HUES6 (cell line): Measurements from ENCODE around the gene DMWD.
"Not testable (repeated sequence)": the region's sequence is repeated elsewhere in the genome, so short reads cannot be mapped to it uniquely, and the experiment has no call there.

Experiments used
- H3K27ac ChIP-seq: 2 replicates; pipeline ENCODE4 v1.7.0; 2013; ENCODE audit warnings: low read depth, mild to moderate bottlenecking, low read length, inconsistent platforms
- H3K27me3 ChIP-seq: 2 replicates; pipeline ENCODE4 v1.6.1; 2013; ENCODE audit warnings: low read length; ENCODE audit not compliant: control insufficient read depth, insufficient read depth
- H3K36me3 ChIP-seq: 2 replicates; pipeline ENCODE4 v1.6.1; 2013; ENCODE audit warnings: low read length; ENCODE audit not compliant: control insufficient read depth, insufficient read depth
- H3K4me1 ChIP-seq: 2 replicates; pipeline ENCODE4 v1.6.1; 2013; ENCODE audit warnings: low read length; ENCODE audit not compliant: control insufficient read depth, insufficient read depth
- H3K4me3 ChIP-seq: 2 replicates; pipeline ENCODE4 v1.5.1; 2013; ENCODE audit warnings: low read depth, low read length
- H3K9ac ChIP-seq: one replicate; pipeline ENCODE4 v1.6.1; 2013; ENCODE audit warnings: mild to moderate bottlenecking, low read length
- H3K9me3 ChIP-seq: 2 replicates; pipeline ENCODE4 v1.6.1; 2013; ENCODE audit warnings: low read depth, low read length; ENCODE audit not compliant: control insufficient read depth, insufficient read depth

The DMWD gene

DNA sequence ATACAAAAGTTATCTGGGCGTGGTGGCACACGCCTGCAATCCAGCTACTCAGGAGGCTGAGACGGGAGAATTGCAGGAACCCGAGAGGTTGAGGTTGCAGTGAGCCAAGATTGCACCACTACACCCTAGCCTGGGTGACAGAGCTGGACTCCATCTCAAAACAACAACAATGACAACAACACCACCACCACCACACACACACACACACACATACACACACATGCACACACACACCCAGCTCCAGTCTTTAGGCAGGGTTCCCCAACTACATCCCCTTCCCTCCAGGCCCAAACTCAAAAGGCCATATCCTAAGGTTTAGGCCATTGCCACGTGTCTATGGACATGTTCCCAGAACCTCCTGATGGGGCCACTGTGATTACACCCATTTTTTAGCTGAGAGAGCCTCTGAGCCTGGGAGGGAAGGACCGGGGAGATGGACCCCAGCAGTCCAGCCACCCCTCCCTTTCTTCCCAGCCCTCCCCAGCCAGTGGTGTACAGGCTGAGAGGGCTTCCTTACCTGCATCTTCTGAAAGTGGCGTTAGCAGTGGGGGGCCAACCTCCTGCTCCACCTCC lies 9.0 kb upstream of the DMWD start:
- Histone ChIP-seq H3K9me3 (no peaks in the 10 kb centered on the region), H3K4me1 (peaks cover 5% of the 10 kb centered on the region; the same call in 1 of the 2 replicates), H3K27me3 (peaks cover 6% of the 10 kb centered on the region), H3K27ac (no peak overlapping the region), H3K4me3 (no peak overlapping the region), H3K36me3 (no peaks in the 10 kb centered on the region), H3K9ac (no peak overlapping the region)

DNA sequence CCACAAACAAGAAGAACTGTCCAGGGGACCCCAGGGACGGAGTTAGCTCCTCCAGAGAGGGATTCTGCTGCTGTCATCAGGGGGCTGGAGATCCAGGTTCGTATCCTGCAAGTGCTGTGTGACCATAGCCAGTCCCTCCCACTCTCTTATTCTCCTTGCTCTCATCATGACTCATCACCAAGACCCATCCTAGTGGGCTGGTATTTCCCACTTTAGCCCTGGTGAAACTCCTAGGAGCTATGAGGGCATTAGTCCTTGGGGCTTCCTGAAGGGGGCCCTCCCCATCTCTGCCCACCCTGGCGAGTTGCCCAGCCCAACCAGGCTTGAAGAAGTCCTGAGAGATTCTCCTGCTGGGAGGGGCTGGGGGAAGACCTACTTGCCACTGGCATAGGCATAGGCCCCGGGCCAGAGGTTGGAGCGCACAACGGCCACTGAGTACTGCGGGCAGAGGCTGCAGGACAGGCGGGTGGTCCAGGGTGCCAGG lies 7.5 kb upstream of the DMWD start:
- Histone ChIP-seq H3K27me3 (peaks cover 4% of the 10 kb centered on the region), H3K27ac (no peak overlapping the region), H3K9ac (no peak overlapping the region), H3K4me1 (peaks cover 5% of the 10 kb centered on the region; the same call in 1 of the 2 replicates), H3K4me3 (no peak overlapping the region), H3K36me3 (no peaks in the 10 kb centered on the region), H3K9me3 (no peaks in the 10 kb centered on the region)

DNA sequence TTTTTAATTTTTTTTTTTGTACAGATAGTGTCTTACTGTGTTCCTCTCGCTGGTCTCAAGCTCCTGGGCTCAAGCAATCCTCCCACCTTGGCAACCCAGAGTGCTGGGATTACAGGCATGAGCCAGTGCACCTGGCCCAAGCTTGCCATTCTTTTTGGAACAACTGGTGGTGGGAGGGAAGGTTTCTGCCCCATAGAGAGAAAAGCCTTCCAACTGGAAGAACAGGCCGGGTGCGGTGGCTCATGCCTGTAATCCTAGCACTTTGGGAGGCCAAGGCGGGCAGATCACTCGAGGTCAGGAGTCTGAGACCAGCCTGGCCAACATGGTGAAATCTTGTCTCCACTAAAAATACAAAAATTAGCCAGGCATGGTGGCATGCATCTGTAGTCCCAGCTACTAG lies 6.9 kb upstream of the DMWD start:
- not testable (repeated sequence) for H3K27ac ChIP-seq, H3K4me1 ChIP-seq, H3K9ac ChIP-seq, H3K9me3 ChIP-seq, H3K4me3 ChIP-seq, H3K27me3 ChIP-seq, H3K36me3 ChIP-seq

GRCh38 chr19:45798995-45799517 lies 6.4 kb upstream of the DMWD start:
- Histone ChIP-seq H3K9ac (no peak overlapping the region), H3K4me1 (peaks cover 5% of the 10 kb centered on the region; the same call in 1 of the 2 replicates), H3K27me3 (no peaks in the 10 kb centered on the region; the same call in 1 of the 2 replicates), H3K27ac (no peak overlapping the region), H3K4me3 (no peak overlapping the region), H3K9me3 (no peaks in the 10 kb centered on the region), H3K36me3 (no peaks in the 10 kb centered on the region)

DNA sequence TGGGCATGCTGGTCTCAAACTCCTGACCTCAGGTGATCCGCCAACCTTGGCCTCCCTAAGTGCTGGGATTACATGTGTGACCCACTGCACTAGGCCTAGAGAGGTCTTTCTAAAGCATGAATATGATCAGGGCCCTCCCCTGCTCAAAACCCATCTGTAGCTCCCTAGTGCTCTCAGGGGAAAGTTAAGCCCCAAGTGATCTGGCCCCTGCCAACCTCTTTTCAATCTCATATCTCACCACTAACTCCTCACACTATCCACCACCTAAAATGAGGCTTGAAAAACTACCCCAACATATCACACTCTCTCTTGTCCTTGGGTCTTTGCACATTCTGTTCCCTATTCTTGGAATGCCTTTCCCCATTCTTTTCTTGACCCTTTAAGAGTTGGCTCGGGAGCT lies 2.0 kb upstream of the DMWD start:
- no peaks in the 10 kb centered on the region; the same call in 1 of the 2 replicates for H3K27me3 ChIP-seq
- H3K27ac ChIP-seq, result no peak overlapping the region
- no peaks in the 10 kb centered on the region for H3K9me3 ChIP-seq
- H3K4me3 ChIP-seq, result no peak overlapping the region
- no peak overlapping the region for H3K9ac ChIP-seq
- H3K36me3 ChIP-seq, result peaks cover 9% of the 10 kb centered on the region
- peaks cover 5% of the 10 kb centered on the region for H3K4me1 ChIP-seq

DNA sequence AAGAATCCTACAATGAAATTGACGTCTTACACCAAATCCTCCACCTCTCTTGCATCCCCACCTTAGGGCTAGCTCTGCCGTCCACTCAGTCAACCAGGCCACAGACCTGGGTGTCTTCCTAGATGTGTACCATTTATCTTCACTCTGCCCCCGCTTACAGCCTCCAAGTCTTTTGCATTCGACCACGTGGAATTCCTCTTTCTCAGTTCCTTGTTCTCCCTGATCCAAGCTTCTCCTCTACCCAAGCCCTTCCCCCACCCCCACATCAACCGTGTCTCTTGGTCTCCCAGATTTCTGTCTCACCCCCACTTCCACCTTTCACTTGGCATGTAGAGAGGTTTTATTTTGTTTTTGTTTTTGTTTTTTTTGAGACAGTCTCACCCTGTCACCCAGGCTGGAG lies 1.2 kb upstream of the DMWD start:
- H3K4me3 ChIP-seq, result no peak overlapping the region
- peaks cover 16% of the 10 kb centered on the region for H3K36me3 ChIP-seq
- peaks cover 5% of the 10 kb centered on the region for H3K4me1 ChIP-seq
- H3K9me3 ChIP-seq, result no peaks in the 10 kb centered on the region
- no peak overlapping the region for H3K27ac ChIP-seq
- no peaks in the 10 kb centered on the region; the same call in 1 of the 2 replicates for H3K27me3 ChIP-seq
- no peak overlapping the region for H3K9ac ChIP-seq

GRCh38 chr19:45793178-45793564 lies 526 bp upstream of the DMWD start:
- Histone ChIP-seq H3K9me3 (no peaks in the 10 kb centered on the region), H3K36me3 (peaks cover 23% of the 10 kb centered on the region), H3K4me1 (peaks cover 5% of the 10 kb centered on the region), H3K9ac (no peak overlapping the region), H3K27me3 (no peaks in the 10 kb centered on the region; the same call in 1 of the 2 replicates), H3K4me3 (peak overlapping the region; percentile 36; the same call in 1 of the 2 replicates), H3K27ac (no peak overlapping the region)

- H3K36me3 ChIP-seq, result peaks cover 32% of the 10 kb centered on the region
- no peak overlapping the region for H3K27ac ChIP-seq
- no peaks in the 10 kb centered on the region for H3K27me3 ChIP-seq
- H3K9me3 ChIP-seq, result no peaks in the 10 kb centered on the region
- peak overlapping the region; percentile 97 for H3K4me3 ChIP-seq
- H3K4me1 ChIP-seq, result peaks cover 5% of the 10 kb centered on the region
- peak overlapping the region; percentile 95 for H3K9ac ChIP-seq
Observed at GRCh38 chr19:45791744-45792469, 738 bp downstream of the DMWD start.

GRCh38 chr19:45790942-45791341 lies 1.7 kb downstream of the DMWD start:
- Histone ChIP-seq H3K9ac (no peak overlapping the region), H3K4me3 (peak overlapping the region; percentile 97; the same call in 1 of the 2 replicates), H3K27me3 (no peaks in the 10 kb centered on the region), H3K36me3 (peaks cover 42% of the 10 kb centered on the region), H3K4me1 (peaks cover 5% of the 10 kb centered on the region), H3K9me3 (no peaks in the 10 kb centered on the region), H3K27ac (no peak overlapping the region)

GRCh38 chr19:45789035-45789786 lies 3.4 kb downstream of the DMWD start:
- Histone ChIP-seq H3K4me3 (no peak overlapping the region), H3K27ac (no peak overlapping the region), H3K9me3 (no peaks in the 10 kb centered on the region), H3K9ac (no peak overlapping the region), H3K36me3 (peaks cover 56% of the 10 kb centered on the region), H3K27me3 (no peaks in the 10 kb centered on the region), H3K4me1 (peaks cover 5% of the 10 kb centered on the region)

GRCh38 chr19:45786533-45786894 lies 6.1 kb downstream of the DMWD start:
- Histone ChIP-seq H3K27me3 (no peaks in the 10 kb centered on the region), H3K9me3 (no peaks in the 10 kb centered on the region), H3K36me3 (peaks cover 56% of the 10 kb centered on the region), H3K27ac (no peak overlapping the region), H3K4me3 (no peak overlapping the region), H3K4me1 (peaks cover 15% of the 10 kb centered on the region), H3K9ac (no peak overlapping the region)
